Parathyroid adenoma (tissue), 2 donors: ENCODE data around the gene PRR23E.

ENCODE experiments used
- H2AFZ ChIP-seq: fragments of 300-600 bp; sonication (generic); one replicate; pipeline ENCODE4 v1.7.0; 2017; ENCODE audit warnings: antibody characterized with exemption, mild to moderate bottlenecking
- H3K27ac ChIP-seq: fragments of 300-600 bp; sonication (generic); one replicate; pipeline ENCODE4 v1.7.0; 2017
- H3K27me3 ChIP-seq: fragments of 300-600 bp; sonication (generic); one replicate; pipeline ENCODE4 v1.7.0; 2017; ENCODE audit warnings: low read length; ENCODE audit not compliant: control insufficient read depth, insufficient read depth
- H3K36me3 ChIP-seq: fragments of 300-600 bp; sonication (generic); one replicate; pipeline ENCODE4 v1.7.0; 2017; ENCODE audit warnings: low read length; ENCODE audit not compliant: control insufficient read depth, insufficient read depth
- H3K4me1 ChIP-seq: fragments of 300-600 bp; sonication (generic); one replicate; pipeline ENCODE4 v1.7.0; 2017; ENCODE audit warnings: control low read depth
- H3K4me2 ChIP-seq: fragments of 300-600 bp; sonication (generic); one replicate; pipeline ENCODE4 v1.7.0; 2017; ENCODE audit warnings: low read length
- H3K4me3 ChIP-seq: fragments of 300-600 bp; sonication (generic); one replicate; pipeline ENCODE4 v1.7.0; 2017; ENCODE audit warnings: low read depth, low read length
- H3K79me2 ChIP-seq: fragments of 300-600 bp; sonication (generic); one replicate; pipeline ENCODE4 v1.7.0; 2017; ENCODE audit warnings: control low read depth
- H3K9ac ChIP-seq: fragments of 300-600 bp; sonication (generic); one replicate; pipeline ENCODE4 v1.7.0; 2017; ENCODE audit warnings: mild to moderate bottlenecking
- H3K9me3 ChIP-seq: fragments of 300-600 bp; sonication (generic); one replicate; pipeline ENCODE4 v1.7.0; 2017; ENCODE audit warnings: low read length; ENCODE audit not compliant: control insufficient read depth
- CTCF ChIP-seq: fragments of 300-600 bp; sonication (generic); IDR thresholded peaks from one replicate; pipeline ENCODE4 v1.7.0; 2017; ENCODE audit warnings: antibody characterized with exemption, mild to moderate bottlenecking
- donor health status: primary hyperparathyroidism.

Gene PRR23E

GRCh38 chr3:127209840-127210653, 17.1 kb downstream of the PRR23E start:
- H3K4me3 ChIP-seq = no peak overlapping the region

DNA sequence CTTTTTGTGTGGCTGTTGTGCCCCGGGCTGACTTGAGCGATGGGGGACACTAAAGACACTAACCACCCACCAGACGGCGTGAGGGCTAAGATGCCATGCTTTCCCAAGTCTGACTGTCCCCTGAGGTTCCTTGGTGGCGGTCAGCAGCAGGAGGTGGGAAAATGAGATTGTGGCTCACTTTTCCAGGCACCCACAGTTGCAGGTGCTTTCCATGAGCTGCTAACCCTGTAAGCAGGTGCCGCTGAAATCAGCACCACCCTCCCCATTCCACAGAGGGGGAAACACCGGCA, 17.7 kb downstream of the PRR23E start:
- H3K27ac ChIP-seq = no peak overlapping the region
- no peak overlapping the region for H3K4me3 ChIP-seq
- no peaks in the 10 kb centered on the region for H3K4me1 ChIP-seq
- no peaks in the 10 kb centered on the region for H3K27me3 ChIP-seq
- no peak overlapping the region for H3K4me2 ChIP-seq
- H3K9me3 ChIP-seq = no peaks in the 10 kb centered on the region
- no peaks in the 10 kb centered on the region for H3K36me3 ChIP-seq
- TF ChIP-seq CTCF = no peak
- no peak overlapping the region for H2AFZ ChIP-seq
- H3K79me2 ChIP-seq = no peaks in the 10 kb centered on the region
- H3K9ac ChIP-seq = no peak overlapping the region

More at GRCh38 chr3:127209840-127210653, 17.1 kb downstream of the PRR23E start:
- no peaks in the 10 kb centered on the region for H3K27me3 ChIP-seq
- H3K36me3 ChIP-seq = no peaks in the 10 kb centered on the region
- H3K9ac ChIP-seq = no peak overlapping the region
- H3K4me2 ChIP-seq = no peak overlapping the region
- TF ChIP-seq CTCF = no peak
- no peaks in the 10 kb centered on the region for H3K9me3 ChIP-seq
- no peak overlapping the region for H2AFZ ChIP-seq
- no peaks in the 10 kb centered on the region for H3K79me2 ChIP-seq
- no peaks in the 10 kb centered on the region for H3K4me1 ChIP-seq
- H3K27ac ChIP-seq = no peak overlapping the region

DNA sequence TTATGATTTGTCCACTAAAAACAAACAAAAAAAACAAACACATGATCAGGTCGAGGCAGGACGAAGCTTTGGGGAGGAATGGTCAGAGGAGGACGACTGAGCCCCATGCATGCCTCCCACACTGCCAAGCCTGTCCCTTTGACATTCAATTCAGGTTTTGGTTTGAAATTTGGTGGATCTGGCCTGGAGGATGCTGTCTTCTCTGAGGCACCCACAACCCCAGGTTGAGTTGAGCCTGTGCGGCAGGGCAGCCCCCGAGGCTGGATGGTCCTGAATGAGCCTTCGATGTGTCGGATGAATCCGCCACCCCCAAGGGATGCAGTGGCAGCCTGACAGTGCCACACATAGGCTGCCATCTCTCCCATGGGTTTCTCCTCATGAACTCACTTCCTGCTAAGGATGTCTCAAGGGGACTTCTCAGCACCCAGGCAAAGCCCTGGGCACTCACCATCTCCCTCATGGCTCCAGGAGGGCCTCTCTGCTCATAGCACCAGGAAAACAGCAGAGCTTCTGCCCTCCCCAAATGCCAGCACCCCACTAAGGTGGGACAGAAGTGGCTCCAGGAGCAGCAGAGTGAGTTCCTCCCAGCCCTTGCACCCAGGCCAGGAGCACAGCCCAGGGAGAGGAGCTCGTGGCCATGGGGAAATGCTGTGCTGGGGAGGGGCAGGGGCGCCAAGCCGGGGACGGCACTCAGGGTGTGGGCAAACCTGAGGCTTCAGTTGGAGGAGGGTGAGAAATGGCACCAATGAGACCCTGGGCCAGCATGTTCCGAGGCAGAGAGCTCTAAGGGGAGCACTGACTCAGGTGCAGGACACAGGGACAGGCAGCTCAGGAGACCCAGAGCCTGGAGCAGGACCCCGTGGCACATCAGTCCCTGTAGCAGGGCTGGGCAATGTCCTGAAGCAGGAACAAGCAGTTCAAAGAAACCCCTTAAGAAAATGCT, 18.5 kb downstream of the PRR23E start:
- Histone ChIP-seq H3K4me2 (no peak overlapping the region), H3K27me3 (no peaks in the 10 kb centered on the region)

GRCh38 chr3:127212231-127212630, 19.3 kb downstream of the PRR23E start:
- no peak for TF ChIP-seq CTCF
- Histone ChIP-seq H3K27ac (no peak overlapping the region), H3K4me3 (no peak overlapping the region), H3K4me1 (no peaks in the 10 kb centered on the region), H3K9ac (no peak overlapping the region), H2AFZ (no peak overlapping the region), H3K27me3 (no peaks in the 10 kb centered on the region), H3K79me2 (no peaks in the 10 kb centered on the region), H3K9me3 (no peaks in the 10 kb centered on the region), H3K4me2 (no peak overlapping the region), H3K36me3 (no peaks in the 10 kb centered on the region)

More for the DNA sequence above, 18.5 kb downstream of the PRR23E start:
- H3K4me1 ChIP-seq = no peaks in the 10 kb centered on the region
- no peaks in the 10 kb centered on the region for H3K79me2 ChIP-seq
- H3K27ac ChIP-seq = no peak overlapping the region
- no peak overlapping the region for H2AFZ ChIP-seq
- no peaks in the 10 kb centered on the region for H3K9me3 ChIP-seq
- no peak overlapping the region for H3K4me3 ChIP-seq
- H3K9ac ChIP-seq = no peak overlapping the region
- TF ChIP-seq CTCF = no peak
- no peaks in the 10 kb centered on the region for H3K36me3 ChIP-seq
